Fibroblast of skin of abdomen (primary cell): ENCODE data around the gene FAM3B.

Source experiments
- DNase-seq: peaks from one replicate; pipeline ENCODE4 v3.0.0-alpha.2; 2013

FAM3B gene

GRCh38 chr21:41398251-41398650 lies 81.7 kb downstream of the FAM3B start:
- no peak for DNase-seq

DNA sequence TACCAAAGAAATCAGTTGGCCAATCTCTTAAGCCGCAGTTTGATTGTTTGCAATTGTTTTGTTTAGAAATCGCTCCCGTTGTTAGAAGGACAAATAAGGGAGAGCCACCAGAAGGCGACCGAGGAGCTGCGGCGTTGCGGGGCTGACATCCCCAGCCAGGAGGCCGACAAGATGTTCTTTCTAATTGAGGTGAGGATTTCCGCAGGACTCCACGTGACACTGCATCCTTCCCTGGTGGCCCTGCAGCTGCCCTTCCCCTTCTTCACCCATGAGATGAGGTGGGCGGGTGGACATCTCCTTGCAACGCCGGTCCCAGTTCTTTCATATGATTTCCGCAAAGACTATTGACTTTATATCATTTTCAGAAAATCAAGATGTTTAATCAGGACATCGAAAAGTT lies 82.2 kb downstream of the FAM3B start:
- no peak for DNase-seq

- no peak for DNase-seq
Measured at GRCh38 chr21:41399246-41399800, 82.7 kb downstream of the FAM3B start.

DNA sequence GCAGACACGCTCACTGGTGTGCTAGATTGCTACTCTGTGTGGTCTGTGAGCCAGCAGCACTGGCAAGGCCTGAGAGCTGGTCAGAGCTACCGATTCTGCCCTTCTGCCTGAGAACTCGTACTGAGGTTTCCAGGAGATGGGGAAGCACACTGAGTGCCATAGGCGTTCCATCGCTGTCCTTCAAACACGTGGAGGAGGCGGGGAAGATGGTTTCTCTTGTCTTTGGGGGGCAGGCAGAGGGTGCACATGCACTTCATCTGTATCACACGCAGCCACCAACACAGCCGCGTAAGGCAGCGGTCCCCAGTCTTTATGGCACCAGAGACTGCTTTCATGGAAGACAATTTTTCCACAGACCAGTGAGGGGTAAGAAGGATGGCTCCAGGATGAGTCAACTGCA lies 85.6 kb downstream of the FAM3B start:
- no peak for DNase-seq

- DNase-seq, result no peak
Measured at GRCh38 chr21:41402796-41403195, 86.2 kb downstream of the FAM3B start.

DNA sequence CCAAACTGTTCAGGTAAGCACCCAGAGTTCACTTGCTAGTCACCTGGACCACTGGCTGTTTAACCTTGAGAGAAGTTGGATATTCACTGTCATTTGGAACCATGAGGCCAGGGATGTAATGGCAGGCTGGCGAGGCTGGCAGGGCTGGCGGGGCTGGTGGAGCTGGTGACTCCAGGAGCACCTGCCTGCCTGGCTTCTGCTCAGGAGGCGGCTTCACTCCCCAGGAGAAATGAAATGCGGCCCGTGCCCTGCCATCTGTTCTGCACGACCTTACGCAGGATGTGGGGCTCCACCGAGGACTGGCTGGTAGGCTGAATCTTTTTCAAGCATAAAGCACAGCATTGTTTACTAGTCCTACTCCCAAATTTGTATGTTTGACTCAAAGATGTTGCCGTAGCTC lies 86.7 kb downstream of the FAM3B start:
- no peak for DNase-seq

DNA sequence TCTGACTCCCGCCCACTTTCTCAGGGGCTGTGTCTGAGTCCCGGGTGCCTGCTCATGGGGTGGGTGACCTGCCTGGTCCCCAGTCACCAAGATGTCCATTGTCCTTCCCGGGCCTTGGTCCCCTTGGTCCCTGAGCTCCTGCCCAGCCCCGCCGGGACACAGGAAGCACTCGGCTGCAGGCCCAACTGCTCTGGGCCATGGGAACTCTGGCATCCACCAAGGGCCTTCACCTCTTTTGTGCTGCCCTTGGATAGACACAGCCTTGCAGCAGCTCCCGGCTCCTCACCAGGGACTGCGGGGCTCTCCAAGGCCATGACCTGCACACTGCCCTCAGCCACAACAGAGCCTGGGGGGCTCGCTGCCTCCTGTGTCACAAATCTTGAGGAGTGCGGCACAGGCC lies 87.4 kb downstream of the FAM3B start:
- DNase-seq, result no peak

- DNase-seq, result no peak
Measured at GRCh38 chr21:41405321-41405720, 88.7 kb downstream of the FAM3B start.

GRCh38 chr21:41406340-41406739 lies 89.7 kb downstream of the FAM3B start:
- no peak for DNase-seq
